ENCODE measurements around the gene OCSTAMP. TPM values are rescaled to one million over a fixed set of nuclear protein-coding genes. Genes with fewer than 3 reads are reported as not detected.

The OCSTAMP gene
- total and polyA plus RNA-seq, 10 of the 15 experiments (the other 5 are each of a cell fraction or from before 2014, with no cell fraction given), result 0.09 to 0.46 (median 0.22) TPM; not detected in 2

DNA sequence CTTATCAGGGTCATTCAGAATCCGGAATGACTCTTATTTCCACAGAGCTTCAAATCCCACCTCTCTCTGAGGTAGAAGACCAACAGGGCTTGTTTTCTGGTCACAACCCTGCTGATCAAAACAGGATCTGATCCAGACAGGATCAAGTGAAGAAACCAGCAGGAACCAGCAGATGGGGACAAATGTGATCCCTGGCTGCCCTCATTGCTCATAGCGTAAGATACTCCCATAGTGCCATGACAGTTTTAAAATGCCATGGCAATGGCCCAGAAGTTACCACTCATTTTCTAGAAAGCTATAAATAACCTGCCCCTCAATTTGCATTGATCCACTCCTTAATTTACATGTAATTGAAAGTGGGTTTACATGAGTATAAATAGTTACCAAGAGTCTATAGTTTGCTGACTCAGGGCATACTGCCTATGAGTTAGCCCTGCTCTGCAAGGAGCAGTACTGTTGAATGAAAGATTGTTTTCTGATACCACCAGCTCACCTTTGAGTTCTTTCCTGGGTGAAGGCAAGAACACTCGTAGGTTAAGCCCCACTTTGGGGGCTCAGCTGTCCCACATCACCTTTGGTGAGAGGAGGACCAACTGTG lies 30.9 kb downstream of the OCSTAMP start (continued):
- TF ChIP-seq ZNF622 (IDR thresholded peaks at IDR 0.05) (no peak), IRF4 (IDR thresholded peaks at IDR 0.05; ENCODE audit: low read depth, low read length) (no peak)
- TF ChIP-seq, protein P1, sequence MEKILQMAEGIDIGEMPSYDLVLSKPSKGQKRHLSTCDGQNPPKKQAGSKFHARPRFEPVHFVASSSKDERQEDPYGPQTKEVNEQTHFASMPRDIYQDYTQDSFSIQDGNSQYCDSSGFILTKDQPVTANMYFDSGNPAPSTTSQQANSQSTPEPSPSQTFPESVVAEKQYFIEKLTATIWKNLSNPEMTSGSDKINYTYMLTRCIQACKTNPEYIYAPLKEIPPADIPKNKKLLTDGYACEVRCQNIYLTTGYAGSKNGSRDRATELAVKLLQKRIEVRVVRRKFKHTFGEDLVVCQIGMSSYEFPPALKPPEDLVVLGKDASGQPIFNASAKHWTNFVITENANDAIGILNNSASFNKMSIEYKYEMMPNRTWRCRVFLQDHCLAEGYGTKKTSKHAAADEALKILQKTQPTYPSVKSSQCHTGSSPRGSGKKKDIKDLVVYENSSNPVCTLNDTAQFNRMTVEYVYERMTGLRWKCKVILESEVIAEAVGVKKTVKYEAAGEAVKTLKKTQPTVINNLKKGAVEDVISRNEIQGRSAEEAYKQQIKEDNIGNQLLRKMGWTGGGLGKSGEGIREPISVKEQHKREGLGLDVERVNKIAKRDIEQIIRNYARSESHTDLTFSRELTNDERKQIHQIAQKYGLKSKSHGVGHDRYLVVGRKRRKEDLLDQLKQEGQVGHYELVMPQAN (conservative IDR thresholded peaks at IDR 0.05), result no peak
- TF ChIP-seq, protein P2, sequence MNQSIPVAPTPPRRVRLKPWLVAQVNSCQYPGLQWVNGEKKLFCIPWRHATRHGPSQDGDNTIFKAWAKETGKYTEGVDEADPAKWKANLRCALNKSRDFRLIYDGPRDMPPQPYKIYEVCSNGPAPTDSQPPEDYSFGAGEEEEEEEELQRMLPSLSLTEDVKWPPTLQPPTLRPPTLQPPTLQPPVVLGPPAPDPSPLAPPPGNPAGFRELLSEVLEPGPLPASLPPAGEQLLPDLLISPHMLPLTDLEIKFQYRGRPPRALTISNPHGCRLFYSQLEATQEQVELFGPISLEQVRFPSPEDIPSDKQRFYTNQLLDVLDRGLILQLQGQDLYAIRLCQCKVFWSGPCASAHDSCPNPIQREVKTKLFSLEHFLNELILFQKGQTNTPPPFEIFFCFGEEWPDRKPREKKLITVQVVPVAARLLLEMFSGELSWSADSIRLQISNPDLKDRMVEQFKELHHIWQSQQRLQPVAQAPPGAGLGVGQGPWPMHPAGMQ (IDR thresholded peaks at IDR 0.05; ENCODE audit: borderline replicate concordance), result no peak

DNA sequence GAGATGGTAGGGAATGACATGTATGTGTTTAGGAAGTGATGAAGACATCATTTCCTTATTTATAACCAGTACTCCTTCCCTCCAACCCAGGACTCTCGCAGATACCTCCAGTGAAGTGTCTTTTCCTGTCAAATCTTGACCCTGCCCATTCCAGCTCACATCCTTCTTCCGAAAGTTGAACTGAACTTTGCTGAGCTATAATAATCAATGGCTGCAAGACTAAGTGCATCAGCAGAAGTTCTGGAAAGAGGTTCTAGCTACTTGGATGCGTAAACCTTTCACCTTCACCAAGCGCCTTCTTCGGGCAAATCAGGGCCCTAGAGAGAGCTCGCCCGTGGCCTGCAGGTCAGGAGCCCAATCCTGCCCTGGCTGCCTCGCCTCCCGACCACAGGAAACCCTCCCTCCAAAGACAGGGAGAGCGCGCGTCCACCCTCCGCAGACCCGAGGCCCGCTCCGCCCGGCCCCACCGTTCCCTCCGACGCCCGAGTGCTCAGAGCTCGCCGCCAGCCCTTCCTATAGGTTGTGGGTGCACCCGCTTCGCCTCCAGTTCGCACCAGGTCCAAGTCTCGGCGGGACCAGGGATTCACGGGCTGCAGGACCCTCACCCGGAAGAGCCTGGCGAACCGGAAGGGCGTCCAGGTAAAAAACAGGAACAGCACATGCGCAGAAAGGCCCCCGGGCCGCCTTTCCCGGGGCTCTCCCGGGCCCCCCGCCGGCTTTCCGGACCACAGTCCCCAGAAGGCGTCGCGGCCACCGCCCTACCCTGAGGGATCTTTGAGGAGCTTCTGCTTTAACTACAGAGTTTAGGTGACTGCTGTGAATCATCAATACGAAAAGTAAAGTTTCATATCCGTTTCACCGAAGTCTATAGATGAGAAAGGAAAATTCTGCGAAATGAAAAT lies 37.3 kb downstream of the OCSTAMP start, which contains the start of gene ZNF334:
ZNF334 (minus strand) TSS at position 617 of the 902 bp plus-strand sequence. CDS start 1,457 bp downstream, outside the sequence.
- peak within 1 kb of the TSS; percentile 24; the same call in 1 of the 2 replicates for H3K9ac ChIP-seq (ENCODE audit: control insufficient read depth, insufficient read depth, low read length)
- peak within 1 kb of the TSS; percentile 81 for H2AFZ ChIP-seq (ENCODE audit: control insufficient read depth, low read depth, low read length)
- peak within 1 kb of the TSS; percentile 67 for H3K4me3 ChIP-seq
- in situ Hi-C loops (cut with MboI), result no loop called here
- H3K27me3 ChIP-seq (replicated peaks in 1 of 2; ENCODE audit: control insufficient read depth in 2 of 2, insufficient read depth in 2 of 2, low read length in 1 of 2), result no peaks in the 10 kb centered on the region; a peak in 1 of 4 replicates
- no peaks in the 10 kb centered on the region for H3K36me3 ChIP-seq (ENCODE audit: control insufficient read depth in 2 of 2, insufficient read depth in 2 of 2, low read length in 1 of 2)
- ChIA-PET CTCF (interaction anchor here (0.7 to 1.5 kb wide), 3 partner anchors 52 to 168 kb away, joined by 3 to 4 read pairs (median 3); no protein-coding TSS in a partner anchor), SMC1A (ENCODE audit: uncharacterized antibody, unreplicated experiment) (interaction anchor here (0.7 to 1.2 kb wide), 3 partner anchors 9 to 167 kb away, joined by 3 read pairs; no protein-coding TSS in a partner anchor), POLR2A (no interaction called here), RAD21 (ENCODE audit: unreplicated experiment) (no interaction called here)
- peak; percentile 55; the same call in 2 of the 3 replicates for ATAC-seq
- no peaks in the 10 kb centered on the region for H3K79me2 ChIP-seq (ENCODE audit: control insufficient read depth, insufficient read depth, low read length)
- peaks cover 2% of the 10 kb centered on the region; the same call in 2 of the 3 replicates for H3K9me3 ChIP-seq (replicated peaks; ENCODE audit: control insufficient read depth, insufficient read depth, low read length)
- DNase-seq (ENCODE audit: low read depth, low spot score), result no peak
- peak within 1 kb of the TSS; percentile 72 for H3K4me2 ChIP-seq (ENCODE audit: control insufficient read depth, insufficient read depth)
- intact Hi-C loops (cut with micrococcal nuclease; ENCODE audit: unreplicated experiment), result no loop called here
- FAIRE-seq, result no peak
- no peak within 1 kb of the TSS for H3K27ac ChIP-seq (ENCODE audit: control insufficient read depth, insufficient read depth)
- no TSS peak for BruUV-seq (replicated peaks)
- H3K4me1 ChIP-seq (ENCODE audit: control insufficient read depth, insufficient read depth, low read length), result no peaks in the 10 kb centered on the region
- no peaks in the 10 kb centered on the region for H4K20me1 ChIP-seq (ENCODE audit: control insufficient read depth, insufficient read depth)
- WGBS (ENCODE audit: insufficient coverage, insufficient replicate concordance, low lambda C conversion rate, missing lambda C conversion rate), result 29% methylated on average over 45 of the region's 49 CpGs
- TF ChIP-seq, protein P3, sequence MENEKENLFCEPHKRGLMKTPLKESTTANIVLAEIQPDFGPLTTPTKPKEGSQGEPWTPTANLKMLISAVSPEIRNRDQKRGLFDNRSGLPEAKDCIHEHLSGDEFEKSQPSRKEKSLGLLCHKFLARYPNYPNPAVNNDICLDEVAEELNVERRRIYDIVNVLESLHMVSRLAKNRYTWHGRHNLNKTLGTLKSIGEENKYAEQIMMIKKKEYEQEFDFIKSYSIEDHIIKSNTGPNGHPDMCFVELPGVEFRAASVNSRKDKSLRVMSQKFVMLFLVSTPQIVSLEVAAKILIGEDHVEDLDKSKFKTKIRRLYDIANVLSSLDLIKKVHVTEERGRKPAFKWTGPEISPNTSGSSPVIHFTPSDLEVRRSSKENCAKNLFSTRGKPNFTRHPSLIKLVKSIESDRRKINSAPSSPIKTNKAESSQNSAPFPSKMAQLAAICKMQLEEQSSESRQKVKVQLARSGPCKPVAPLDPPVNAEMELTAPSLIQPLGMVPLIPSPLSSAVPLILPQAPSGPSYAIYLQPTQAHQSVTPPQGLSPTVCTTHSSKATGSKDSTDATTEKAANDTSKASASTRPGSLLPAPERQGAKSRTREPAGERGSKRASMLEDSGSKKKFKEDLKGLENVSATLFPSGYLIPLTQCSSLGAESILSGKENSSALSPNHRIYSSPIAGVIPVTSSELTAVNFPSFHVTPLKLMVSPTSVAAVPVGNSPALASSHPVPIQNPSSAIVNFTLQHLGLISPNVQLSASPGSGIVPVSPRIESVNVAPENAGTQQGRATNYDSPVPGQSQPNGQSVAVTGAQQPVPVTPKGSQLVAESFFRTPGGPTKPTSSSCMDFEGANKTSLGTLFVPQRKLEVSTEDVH (IDR thresholded peaks at IDR 0.05; ENCODE audit: low read depth, partially characterized antibody), result no peak
- TF ChIP-seq EED (IDR thresholded peaks at IDR 0.05; ENCODE audit: low read depth), result 0 out of 2 replicates have a peak, but pooled peaks have one; percentile 29
- no peak for TF ChIP-seq RELA (IDR thresholded peaks at IDR 0.05; ENCODE audit: borderline replicate concordance, partially characterized antibody)
- TF ChIP-seq SIX5 (IDR thresholded peaks at IDR 0.05; ENCODE audit: low read depth, low read length, severe bottlenecking), result peak; percentile 32
- TF ChIP-seq JUND (IDR thresholded peaks at IDR 0.05; ENCODE audit: low read depth, low read length), result no peak
- no peak for TF ChIP-seq HDAC2 (IDR thresholded peaks at IDR 0.05)
- TF ChIP-seq NR2C1 (IDR thresholded peaks at IDR 0.05), result peak; percentile 61
- TF ChIP-seq RCOR1 (conservative IDR thresholded peaks at IDR 0.05; ENCODE audit: low read depth, low read length), result no peak
- no peak for TF ChIP-seq BMI1 (IDR thresholded peaks at IDR 0.05; ENCODE audit: borderline replicate concordance)
- TF ChIP-seq GATAD2B (conservative IDR thresholded peaks at IDR 0.05; ENCODE audit: low read depth), result 0 out of 2 replicates have a peak, but pooled peaks have one; percentile 31
- TF ChIP-seq GABPA (IDR thresholded peaks at IDR 0.05; ENCODE audit: low read depth), result peak; percentile 75
